Calu3 (cell line): ENCODE results near the gene PBRM1. TPM values are rescaled to one million over a fixed set of nuclear protein-coding genes. Genes with fewer than 3 reads are reported as not detected.

ENCODE experiments used
- BruUV-seq: library from RNA; stranded (reverse); fragments of 400-500 nt; replicated peaks from 2 replicates; lab custom pipeline; 2021; lab: Mats Ljungman, UMichigan
- CTCF ChIA-PET: fragments of 300-600 bp; sonication (Branson Sonifier 250); formaldehyde crosslinking; loops from one replicate; lab custom pipeline; 2022; ENCODE audit warnings: antibody characterized with exemption; lab: Charles Lee
- DNase-seq: peaks from one replicate; pipeline ENCODE4 v3.0.0; 2022
- H3K27ac Mint-ChIP-seq: one replicate; pipeline ENCODE4 v1.8.0; 2022; ENCODE audit warnings: mixed read lengths; ENCODE audit not compliant: unreplicated experiment
- H3K27me3 Mint-ChIP-seq: one replicate; pipeline ENCODE4 v1.8.0; 2022; ENCODE audit warnings: mixed read lengths; ENCODE audit not compliant: unreplicated experiment
- H3K36me3 Mint-ChIP-seq: one replicate; pipeline ENCODE4 v1.8.0; 2022; ENCODE audit warnings: mild to moderate bottlenecking, moderate library complexity, mixed read lengths; ENCODE audit not compliant: insufficient read depth, unreplicated experiment
- H3K4me1 Mint-ChIP-seq: one replicate; pipeline ENCODE4 v1.8.0; 2022; ENCODE audit warnings: mild to moderate bottlenecking, low read depth, mixed read lengths; ENCODE audit not compliant: unreplicated experiment
- H3K4me3 Mint-ChIP-seq: one replicate; pipeline ENCODE4 v1.8.0; 2022; ENCODE audit warnings: mild to moderate bottlenecking, low read depth, moderate library complexity, mixed read lengths; ENCODE audit not compliant: unreplicated experiment
- H3K9me3 Mint-ChIP-seq: one replicate; pipeline ENCODE4 v1.8.0; 2022; ENCODE audit warnings: low read depth, mixed read lengths; ENCODE audit not compliant: unreplicated experiment
- intact Hi-C: fragments of 100-400 bp; cut with micrococcal nuclease; formaldehyde crosslinking; loops from one replicate; pipeline ENCODE4 v1.10.0; 2022; ENCODE audit not compliant: unreplicated experiment
- total RNA-seq: library from RNA; stranded (reverse); gene quantifications from 2 replicates; pipeline ENCODE4 v1.2.3, GENCODE V29; 2022
- TF ChIP-seq, protein P1 (sequence below): fragments of 200-600 bp; IDR thresholded peaks from one replicate; pipeline ENCODE4 v1.8.0; 2022; ENCODE audit warnings: antibody characterized with exemption; ENCODE audit not compliant: unreplicated experiment

The PBRM1 gene
- total RNA-seq, 1 experiment from 2014 or later, result 54.9 TPM

- TF ChIP-seq, protein P1, sequence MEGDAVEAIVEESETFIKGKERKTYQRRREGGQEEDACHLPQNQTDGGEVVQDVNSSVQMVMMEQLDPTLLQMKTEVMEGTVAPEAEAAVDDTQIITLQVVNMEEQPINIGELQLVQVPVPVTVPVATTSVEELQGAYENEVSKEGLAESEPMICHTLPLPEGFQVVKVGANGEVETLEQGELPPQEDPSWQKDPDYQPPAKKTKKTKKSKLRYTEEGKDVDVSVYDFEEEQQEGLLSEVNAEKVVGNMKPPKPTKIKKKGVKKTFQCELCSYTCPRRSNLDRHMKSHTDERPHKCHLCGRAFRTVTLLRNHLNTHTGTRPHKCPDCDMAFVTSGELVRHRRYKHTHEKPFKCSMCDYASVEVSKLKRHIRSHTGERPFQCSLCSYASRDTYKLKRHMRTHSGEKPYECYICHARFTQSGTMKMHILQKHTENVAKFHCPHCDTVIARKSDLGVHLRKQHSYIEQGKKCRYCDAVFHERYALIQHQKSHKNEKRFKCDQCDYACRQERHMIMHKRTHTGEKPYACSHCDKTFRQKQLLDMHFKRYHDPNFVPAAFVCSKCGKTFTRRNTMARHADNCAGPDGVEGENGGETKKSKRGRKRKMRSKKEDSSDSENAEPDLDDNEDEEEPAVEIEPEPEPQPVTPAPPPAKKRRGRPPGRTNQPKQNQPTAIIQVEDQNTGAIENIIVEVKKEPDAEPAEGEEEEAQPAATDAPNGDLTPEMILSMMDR, result no peak
- peak overlapping the region; percentile 74 for H3K4me3 Mint-ChIP-seq
- DNase-seq, result no peak
- CTCF ChIA-PET, result no interaction called here
- H3K27ac Mint-ChIP-seq, result peak overlapping the region; percentile 42
- H3K27me3 Mint-ChIP-seq, result no peaks in the 10 kb centered on the region
- H3K36me3 Mint-ChIP-seq, result peaks cover 53% of the 10 kb centered on the region
- H3K4me1 Mint-ChIP-seq, result peaks cover 28% of the 10 kb centered on the region
- intact Hi-C loops, result loop anchor here (10.0 kb wide), 1 partner anchor 148 kb away; the partner anchor contains the start of genes GNL3 and PBRM1
- TSS peak; percentile 76 for BruUV-seq
- H3K9me3 Mint-ChIP-seq, result no peaks in the 10 kb centered on the region
Observed at GRCh38 chr3:52537165-52537620, 148.5 kb downstream of the PBRM1 start.

DNA sequence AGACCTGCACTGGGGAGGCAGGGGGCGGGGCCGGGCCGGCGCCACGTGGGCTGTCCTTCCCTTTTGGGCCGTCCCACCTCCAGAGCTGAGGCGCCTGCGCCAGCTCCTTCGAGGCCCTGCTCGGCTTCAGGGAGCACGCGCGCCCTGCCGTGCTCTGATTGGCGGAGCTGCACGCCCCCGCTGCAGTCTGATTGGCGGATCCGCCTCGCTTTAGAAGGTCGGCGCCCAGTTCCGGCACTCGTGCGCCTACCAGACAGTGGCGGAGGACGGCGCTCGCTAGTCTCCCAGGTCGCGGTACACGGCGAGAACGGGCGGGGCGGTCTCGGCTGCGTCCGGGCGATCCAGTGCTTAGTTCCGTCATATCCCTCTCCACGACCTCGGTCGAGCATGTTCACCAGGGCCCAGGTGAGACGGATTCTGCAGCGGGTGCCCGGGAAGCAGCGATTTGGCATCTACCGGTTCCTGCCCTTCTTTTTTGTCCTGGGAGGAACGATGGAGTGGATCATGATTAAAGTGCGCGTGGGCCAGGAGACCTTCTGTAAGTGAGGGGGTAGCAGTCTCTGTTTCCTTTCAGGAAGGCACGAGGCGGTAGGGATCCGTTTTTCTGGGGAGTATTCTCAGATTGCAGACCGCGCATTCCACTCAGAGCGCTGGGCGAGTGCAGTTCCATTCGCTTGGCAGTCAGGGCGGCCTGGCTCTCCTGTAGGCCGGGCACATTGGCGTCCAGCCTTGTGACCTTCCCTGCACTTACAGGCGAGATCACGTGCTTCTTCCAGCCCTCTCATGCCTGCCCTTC lies 149.1 kb downstream of the PBRM1 start, which contains the start of gene UQCC5:
UQCC5 (plus strand) TSS at position 237 of the 796 bp plus-strand sequence; CDS start at position 388, 151 bp downstream.
- H3K27me3 Mint-ChIP-seq, result no peaks in the 10 kb centered on the region
- peak within 1 kb of the TSS; percentile 42 for H3K27ac Mint-ChIP-seq
- intact Hi-C loops, result loop anchor here (10.0 kb wide), 1 partner anchor 148 kb away; the partner anchor contains the start of genes GNL3 and PBRM1
- peak; percentile 97 for DNase-seq
- peaks cover 28% of the 10 kb centered on the region for H3K4me1 Mint-ChIP-seq
- peak within 1 kb of the TSS; percentile 82 for H3K4me3 Mint-ChIP-seq
- H3K9me3 Mint-ChIP-seq, result no peaks in the 10 kb centered on the region
- BruUV-seq, result no TSS peak
- CTCF ChIA-PET, result interaction anchor here (0.5 kb wide), 1 partner anchor 258 kb away, joined by 5 read pairs; no protein-coding TSS in a partner anchor
- peaks cover 58% of the 10 kb centered on the region for H3K36me3 Mint-ChIP-seq
- TF ChIP-seq, protein P1, result no peak

- Mint-ChIP-seq H3K27ac (peak overlapping the region; percentile 42), H3K4me3 (peak overlapping the region; percentile 74), H3K36me3 (peaks cover 58% of the 10 kb centered on the region), H3K9me3 (no peaks in the 10 kb centered on the region), H3K4me1 (peaks cover 28% of the 10 kb centered on the region), H3K27me3 (no peaks in the 10 kb centered on the region)
- intact Hi-C loops, result loop anchor here (10.0 kb wide), 1 partner anchor 149 kb away; the partner anchor contains the start of genes GNL3 and PBRM1
- BruUV-seq, result no TSS peak
- CTCF ChIA-PET, result interaction anchor here (0.5 kb wide), 1 partner anchor 257 kb away, joined by 5 read pairs; no protein-coding TSS in a partner anchor
- TF ChIP-seq, protein P1, result no peak
- no peak for DNase-seq
Observed at GRCh38 chr3:52536112-52536368, 149.7 kb downstream of the PBRM1 start.

DNA sequence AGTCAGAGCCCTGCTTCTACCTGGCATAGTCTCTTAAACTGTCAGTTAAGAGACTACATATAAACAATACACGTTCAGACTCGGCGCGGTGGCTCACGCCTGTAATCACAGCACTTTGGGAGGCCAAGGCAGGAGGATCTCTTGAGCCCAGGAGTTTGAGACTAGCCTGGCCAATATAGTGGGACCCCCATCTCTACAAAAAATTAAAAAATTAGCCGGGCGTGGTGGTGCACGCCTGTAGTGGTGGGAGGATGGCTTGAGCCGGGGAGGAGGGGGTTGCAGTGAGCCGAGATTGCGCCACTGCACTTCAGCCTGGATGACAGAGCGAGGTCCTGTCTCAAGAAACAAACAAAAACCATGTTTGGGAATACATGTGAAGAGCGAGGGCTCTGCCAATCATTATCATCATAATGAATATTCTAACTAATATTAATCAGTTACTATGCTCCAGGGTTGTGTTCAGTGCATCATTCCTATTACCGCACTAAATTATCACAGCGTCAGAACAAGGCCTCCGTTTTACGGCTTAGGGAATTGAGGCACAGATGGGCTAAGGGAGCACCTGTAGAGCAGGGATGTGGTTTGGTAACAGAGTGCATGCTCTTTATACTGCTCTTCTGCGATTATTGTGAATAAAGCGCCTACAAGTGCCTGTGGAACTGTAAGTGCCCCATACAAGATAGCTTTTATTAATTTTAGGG lies 150.2 kb downstream of the PBRM1 start:
- intact Hi-C loops, result loop anchor here (10.0 kb wide), 1 partner anchor 149 kb away; the partner anchor contains the start of genes GNL3 and PBRM1
- H3K9me3 Mint-ChIP-seq, result no peaks in the 10 kb centered on the region
- no TSS peak for BruUV-seq

More for the DNA sequence above, 150.2 kb downstream of the PBRM1 start:
- H3K4me1 Mint-ChIP-seq, result peaks cover 28% of the 10 kb centered on the region
- peak overlapping the region; percentile 42 for H3K27ac Mint-ChIP-seq
- CTCF ChIA-PET, result interaction anchor here (0.5 kb wide), 1 partner anchor 257 kb away, joined by 5 read pairs; no protein-coding TSS in a partner anchor
- TF ChIP-seq, protein P1, result no peak
- no peaks in the 10 kb centered on the region for H3K27me3 Mint-ChIP-seq
- H3K36me3 Mint-ChIP-seq, result peaks cover 58% of the 10 kb centered on the region
- H3K4me3 Mint-ChIP-seq, result peak overlapping the region; percentile 82
- no peak for DNase-seq
